GM12892 (cell line): ENCODE data around the gene FAAH2.

ENCODE experiments used
- POLR2A ChIP-seq: IDR thresholded peaks from 2 replicates; pipeline ENCODE4 v1.6.1; 2011; ENCODE audit warnings: low read depth, low read length, control low read depth
- POLR2AphosphoS5 ChIP-seq: IDR thresholded peaks from 2 replicates; pipeline ENCODE4 v1.6.1; 2011; ENCODE audit warnings: low read depth, low read length, control low read depth
- TAF1 ChIP-seq: IDR thresholded peaks from 2 replicates; pipeline ENCODE4 v1.6.1; 2011; ENCODE audit warnings: low read depth, mild to moderate bottlenecking, control low read depth, low read length, borderline replicate concordance

GRCh38 chrX:57267308-57267707, 19.2 kb upstream of the FAAH2 start:
- TF ChIP-seq POLR2A = no peak
- TF ChIP-seq TAF1 = no peak
- TF ChIP-seq POLR2AphosphoS5 = no peak
